Fibroblast of lung (primary cell): ENCODE results near the gene DMWD.

Source experiments
- CTCF ChIP-seq, 2 donors: IDR thresholded peaks in 1 of 2; conservative IDR thresholded peaks in 1 of 2; 1 replicate in 1 of 2; 2 replicates in 1 of 2; pipeline ENCODE4 v1.5.1; 2011 to 2012; ENCODE audit warnings: low read length in 2 of 2, control low read depth in 1 of 2, inconsistent platforms in 1 of 2, low read depth in 1 of 2, mild to moderate bottlenecking in 1 of 2
- EZH2 ChIP-seq: IDR thresholded peaks from 2 replicates; pipeline ENCODE4 v1.5.1; 2012; ENCODE audit warnings: low read length, control low read depth, mild to moderate bottlenecking; ENCODE audit errors: missing control alignments

- TF ChIP-seq CTCF (conservative IDR thresholded peaks at IDR 0.05 in 1 of 2, IDR thresholded peaks at IDR 0.05 in 1 of 2; ENCODE audit: low read depth in 1 of 2, low read length in 2 of 2): no peak
- TF ChIP-seq EZH2: no peak
Observed at GRCh38 chr19:45746866-45747265, 45.8 kb downstream of the DMWD start.
